Hepatocyte (in vitro differentiated cells): ENCODE results near the gene SOX21. TPM values are rescaled to one million over a fixed set of nuclear protein-coding genes. Genes with fewer than 3 reads are reported as not detected.

Experiments used
- DNase-seq: peaks from one replicate; pipeline ENCODE4 v3.0.0-alpha.2; 2016; ENCODE audit warnings: low spot score
- H2AFZ ChIP-seq: fragments of 200-600 bp; sonication (generic); 2 replicates; pipeline ENCODE4 v1.6.0; 2016; ENCODE audit warnings: antibody characterized with exemption, mild to moderate bottlenecking
- H3K27ac ChIP-seq: fragments of 200-600 bp; sonication (generic); 2 replicates; pipeline ENCODE4 v1.5.1; 2016; ENCODE audit warnings: mild to moderate bottlenecking
- H3K27me3 ChIP-seq: fragments of 200-600 bp; sonication (generic); 2 replicates; pipeline ENCODE4 v1.6.1; 2016
- H3K36me3 ChIP-seq: fragments of 200-600 bp; sonication (generic); replicated peaks from 2 replicates; pipeline ENCODE4 v1.5.1; 2016; ENCODE audit warnings: low read depth; ENCODE audit not compliant: insufficient read depth
- H3K4me1 ChIP-seq: fragments of 200-600 bp; sonication (generic); 2 replicates; pipeline ENCODE4 v1.5.1; 2016; ENCODE audit warnings: mild to moderate bottlenecking, moderate library complexity; ENCODE audit not compliant: insufficient read depth
- H3K4me2 ChIP-seq: fragments of 200-600 bp; sonication (generic); 2 replicates; pipeline ENCODE4 v1.6.0; 2016
- H3K4me3 ChIP-seq: fragments of 200-600 bp; sonication (generic); 2 replicates; pipeline ENCODE4 v1.5.1; 2016; ENCODE audit warnings: mild to moderate bottlenecking
- H3K79me2 ChIP-seq: fragments of 200-600 bp; sonication (generic); 2 replicates; pipeline ENCODE4 v1.6.0; 2017; ENCODE audit warnings: mild to moderate bottlenecking
- H3K9me2 ChIP-seq: fragments of 200-600 bp; sonication (generic); replicated peaks from 2 replicates; pipeline ENCODE4 v1.6.0; 2017; ENCODE audit warnings: mild to moderate bottlenecking; ENCODE audit not compliant: insufficient read depth
- H3K9me3 ChIP-seq: fragments of 200-600 bp; sonication (generic); 2 replicates; pipeline ENCODE4 v1.5.1; 2016; ENCODE audit warnings: low read depth, mild to moderate bottlenecking
- H4K20me1 ChIP-seq: fragments of 200-600 bp; sonication (generic); 2 replicates; pipeline ENCODE4 v1.6.0; 2016; ENCODE audit warnings: mild to moderate bottlenecking; ENCODE audit not compliant: insufficient read depth, poor library complexity, severe bottlenecking
- EZH2 ChIP-seq: fragments of 200-600 bp; sonication (generic); IDR thresholded peaks from 2 replicates; pipeline ENCODE4 v1.6.1; 2016; ENCODE audit warnings: antibody characterized with exemption, mild to moderate bottlenecking, borderline replicate concordance
- EZH2phosphoT487 ChIP-seq: fragments of 200-600 bp; sonication (generic); IDR thresholded peaks from one replicate; pipeline ENCODE4 v1.6.1; 2018; ENCODE audit warnings: antibody characterized with exemption, mild to moderate bottlenecking, low read depth, moderate library complexity; ENCODE audit not compliant: unreplicated experiment, severe bottlenecking
- WGBS: methylation state at CpG from one replicate; pipeline ENCODE4 v1.1.6; 2016; ENCODE audit warnings: low lambda C conversion rate; ENCODE audit errors: missing lambda C conversion rate; 5-methylcytosine and 5-hydroxymethylcytosine counted together
- polyA plus RNA-seq: library from polyadenylated mRNA; unstranded; fragments of >200 nt; fragmentation: Nextera tagmentation; extraction: Ambion mirVana; gene quantifications from 2 replicates; pipeline ENCODE4 v1.2.1, GENCODE V29; 2016
- total RNA-seq: library from RNA; depleted of rRNA; stranded (reverse); fragments of >200 nt; gene quantifications from 2 replicates; pipeline ENCODE4 v1.2.3, GENCODE V29; 2014
- TF ChIP-seq, protein P1 (sequence below): fragments of 200-600 bp; sonication (generic); IDR thresholded peaks from 2 replicates; pipeline ENCODE4 v1.5.1; 2016; ENCODE audit warnings: antibody characterized with exemption, mild to moderate bottlenecking; ENCODE audit not compliant: poor library complexity

The SOX21 gene
- total and polyA plus RNA-seq, 2 experiments from 2014 or later, result 0.65 to 0.90 TPM

DNA sequence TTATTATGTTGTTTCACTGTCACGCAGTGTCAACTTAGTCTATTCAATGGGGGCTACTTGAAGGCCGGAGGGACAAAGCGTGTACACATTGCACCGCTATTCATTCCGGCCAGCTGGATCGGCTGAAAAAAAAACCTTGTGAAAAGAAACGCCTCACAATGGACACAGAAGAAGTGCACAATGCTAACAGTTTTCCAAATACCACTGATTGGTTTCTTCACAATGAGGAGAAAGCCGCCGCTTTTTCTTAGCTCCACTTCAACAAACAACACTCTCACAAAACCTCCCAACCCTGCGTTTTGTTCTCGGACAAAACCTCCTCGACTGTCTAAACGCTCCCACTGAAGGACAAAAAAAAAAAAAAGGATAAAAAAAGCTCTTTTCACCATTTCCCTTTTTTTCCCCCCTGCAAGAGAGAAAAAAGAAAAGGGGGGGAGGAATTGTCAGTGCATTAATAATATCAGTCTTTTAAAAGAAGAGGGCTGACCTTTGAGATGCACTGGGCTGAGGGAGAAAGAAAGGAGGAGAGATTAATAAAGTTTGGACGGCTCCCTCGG, 5.4 kb downstream of the SOX21 start:
- no peak overlapping the region for H3K4me3 ChIP-seq
- H3K4me2 ChIP-seq, result peak overlapping the region; percentile 71
- peak overlapping the region; percentile 40 for H2AFZ ChIP-seq

DNA sequence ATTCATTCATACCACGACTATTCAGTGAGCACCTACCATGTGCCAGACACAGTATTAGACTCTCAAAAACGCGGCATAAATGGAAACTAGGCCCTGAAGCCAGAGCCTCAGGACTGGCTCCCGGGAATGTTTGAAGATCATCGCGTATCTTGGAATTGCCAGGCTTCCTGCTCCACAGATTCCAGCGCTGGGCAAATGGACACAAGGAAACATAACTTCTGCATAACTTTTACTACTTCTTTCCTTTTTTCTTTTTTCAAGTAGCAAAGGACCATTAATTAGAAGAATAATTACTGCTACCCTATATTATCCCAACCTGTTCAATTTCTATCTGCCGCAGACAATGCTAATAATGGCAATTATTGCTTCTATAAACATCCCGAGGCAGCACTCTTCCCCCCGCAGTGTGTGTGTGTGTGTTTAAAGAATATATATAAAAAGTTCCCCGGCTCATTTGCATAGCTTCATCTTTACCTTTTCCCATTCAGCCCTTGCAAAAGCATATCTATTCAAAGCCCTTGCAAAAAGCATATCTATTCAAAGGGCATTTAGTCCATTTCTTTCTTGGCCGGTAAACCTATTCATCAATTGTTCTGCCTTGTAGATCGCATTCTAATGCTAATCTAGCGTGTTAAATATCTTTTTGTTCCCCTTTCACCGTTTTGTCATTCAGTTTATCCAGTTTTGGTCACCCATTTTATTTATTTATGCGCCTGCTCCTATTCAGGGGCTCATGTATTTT, 6.1 kb downstream of the SOX21 start:
- no peaks in the 10 kb centered on the region for H4K20me1 ChIP-seq
- no peaks in the 10 kb centered on the region for H3K79me2 ChIP-seq
- H3K9me3 ChIP-seq, result no peaks in the 10 kb centered on the region
- no peak overlapping the region for H3K4me3 ChIP-seq
- no peak overlapping the region for H2AFZ ChIP-seq
- WGBS, result 21% methylated on average over 16 of the region's 16 CpGs
- DNase-seq, result no peak
- no peak overlapping the region for H3K27ac ChIP-seq
- H3K27me3 ChIP-seq, result peaks cover 98% of the 10 kb centered on the region
- H3K4me2 ChIP-seq, result no peak overlapping the region
- H3K9me2 ChIP-seq, result no peaks in the 10 kb centered on the region
- peaks cover 15% of the 10 kb centered on the region for H3K4me1 ChIP-seq
- TF ChIP-seq EZH2 (no peak), EZH2phosphoT487 (peak; percentile 16)
- TF ChIP-seq, protein P1, sequence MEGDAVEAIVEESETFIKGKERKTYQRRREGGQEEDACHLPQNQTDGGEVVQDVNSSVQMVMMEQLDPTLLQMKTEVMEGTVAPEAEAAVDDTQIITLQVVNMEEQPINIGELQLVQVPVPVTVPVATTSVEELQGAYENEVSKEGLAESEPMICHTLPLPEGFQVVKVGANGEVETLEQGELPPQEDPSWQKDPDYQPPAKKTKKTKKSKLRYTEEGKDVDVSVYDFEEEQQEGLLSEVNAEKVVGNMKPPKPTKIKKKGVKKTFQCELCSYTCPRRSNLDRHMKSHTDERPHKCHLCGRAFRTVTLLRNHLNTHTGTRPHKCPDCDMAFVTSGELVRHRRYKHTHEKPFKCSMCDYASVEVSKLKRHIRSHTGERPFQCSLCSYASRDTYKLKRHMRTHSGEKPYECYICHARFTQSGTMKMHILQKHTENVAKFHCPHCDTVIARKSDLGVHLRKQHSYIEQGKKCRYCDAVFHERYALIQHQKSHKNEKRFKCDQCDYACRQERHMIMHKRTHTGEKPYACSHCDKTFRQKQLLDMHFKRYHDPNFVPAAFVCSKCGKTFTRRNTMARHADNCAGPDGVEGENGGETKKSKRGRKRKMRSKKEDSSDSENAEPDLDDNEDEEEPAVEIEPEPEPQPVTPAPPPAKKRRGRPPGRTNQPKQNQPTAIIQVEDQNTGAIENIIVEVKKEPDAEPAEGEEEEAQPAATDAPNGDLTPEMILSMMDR, result no peak
- no peaks in the 10 kb centered on the region for H3K36me3 ChIP-seq

More for the DNA sequence above, 5.4 kb downstream of the SOX21 start:
- Histone ChIP-seq H3K79me2 (no peaks in the 10 kb centered on the region), H3K9me3 (no peaks in the 10 kb centered on the region), H3K36me3 (no peaks in the 10 kb centered on the region), H3K27ac (no peak overlapping the region), H4K20me1 (no peaks in the 10 kb centered on the region), H3K4me1 (peaks cover 15% of the 10 kb centered on the region), H3K27me3 (peaks cover 95% of the 10 kb centered on the region), H3K9me2 (no peaks in the 10 kb centered on the region)
- TF ChIP-seq, protein P1, result no peak
- TF ChIP-seq EZH2phosphoT487 (peak; percentile 25), EZH2 (peak; percentile 98)
- no peak for DNase-seq
- 7% methylated on average over 15 of the region's 15 CpGs for WGBS

DNA sequence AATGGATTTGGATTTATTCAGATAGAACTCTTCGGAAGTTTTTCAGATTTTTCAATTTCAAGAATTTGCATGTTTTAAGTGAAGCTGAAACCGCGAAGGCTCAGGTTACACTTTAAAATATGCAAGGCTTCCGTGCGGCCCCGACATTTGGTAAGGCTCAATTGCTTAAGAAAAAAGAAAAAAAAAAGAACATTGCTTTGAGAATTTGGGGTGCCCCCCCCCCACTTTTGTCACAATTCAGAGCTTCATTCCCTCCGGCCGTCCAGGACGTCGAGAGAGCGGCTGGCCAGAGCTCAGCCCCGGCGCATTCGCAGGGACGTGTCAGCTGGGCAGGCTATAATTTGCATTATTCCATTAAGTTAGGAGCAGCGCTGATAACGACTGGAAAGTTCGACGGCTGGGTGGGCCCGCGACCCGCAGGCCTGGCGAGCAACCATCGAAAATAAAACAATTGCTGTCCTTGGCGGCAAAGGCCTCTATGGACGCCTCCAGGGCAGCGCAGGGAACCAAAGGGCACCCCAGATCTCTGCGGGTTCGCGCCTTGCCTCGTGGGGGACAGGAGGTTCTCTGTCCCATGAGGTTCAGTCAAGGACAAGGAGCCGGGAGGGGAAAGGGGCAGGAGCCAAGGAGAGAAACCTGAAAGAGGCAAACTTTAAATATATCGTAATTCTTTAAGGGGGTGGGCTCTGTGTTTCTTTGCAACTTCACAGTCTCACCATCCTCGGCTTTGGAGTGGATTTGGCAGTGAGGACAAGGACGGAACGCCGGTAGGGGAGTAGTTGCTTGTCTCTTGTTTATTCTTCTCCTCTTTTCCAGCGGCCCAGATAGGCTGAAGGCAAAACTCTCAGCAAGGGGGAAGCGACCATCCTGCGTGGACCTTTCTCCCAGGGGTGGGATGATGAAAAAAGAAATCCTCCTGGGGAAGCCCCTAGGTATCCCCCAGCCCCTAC, 7.0 kb downstream of the SOX21 start:
- WGBS, result 32% methylated on average over 40 of the region's 40 CpGs
- no peak for DNase-seq
- Histone ChIP-seq H3K27me3 (peaks cover 99% of the 10 kb centered on the region), H4K20me1 (no peaks in the 10 kb centered on the region), H3K36me3 (no peaks in the 10 kb centered on the region), H3K9me2 (no peaks in the 10 kb centered on the region), H3K4me1 (peaks cover 12% of the 10 kb centered on the region), H3K9me3 (no peaks in the 10 kb centered on the region), H3K4me2 (no peak overlapping the region), H3K27ac (no peak overlapping the region), H3K79me2 (no peaks in the 10 kb centered on the region), H3K4me3 (no peak overlapping the region), H2AFZ (no peak overlapping the region)
- TF ChIP-seq, protein P1, result no peak
- TF ChIP-seq EZH2phosphoT487, result peak; percentile 84
